K562 (cell line): Measurements from ENCODE around the gene LGR6. TPM values are rescaled to one million over a fixed set of nuclear protein-coding genes. Genes with fewer than 3 reads are reported as not detected.

Experiments used
- ARID1B ChIP-seq: fragments of 450-650 bp; IDR thresholded peaks from 2 replicates; pipeline ENCODE4 v1.6.1; 2016; ENCODE audit warnings: antibody characterized with exemption, mild to moderate bottlenecking, inconsistent platforms
- CGGBP1 ChIP-seq: fragments of 250-450 bp; sonication (Bioruptor Pico); IDR thresholded peaks from 2 replicates; pipeline ENCODE4 v1.9.0; 2021; ENCODE audit warnings: mild to moderate bottlenecking
- FOXM1 ChIP-seq, 2 experiments: fragments of 450-650 bp in 1 of 2; sonication (generic) in 1 of 2; formaldehyde crosslinking in 1 of 2; IDR thresholded peaks; 2 replicates each; pipeline versions ENCODE4 v1.6.1 to v1.9.0; 2017 to 2022; ENCODE audit warnings: low read depth in 2 of 2, mild to moderate bottlenecking in 2 of 2, missing genetic modification reagents in 1 of 2, moderate library complexity in 1 of 2
- HDGF ChIP-seq: fragments of 450-650 bp; IDR thresholded peaks from 2 replicates; pipeline ENCODE4 v1.6.1; 2016
- NFATC3 ChIP-seq: fragments of 450-650 bp; IDR thresholded peaks from 2 replicates; pipeline ENCODE4 v1.6.1; 2017; ENCODE audit warnings: mild to moderate bottlenecking
- OTX1 ChIP-seq: fragments of 450-650 bp; formaldehyde crosslinking; IDR thresholded peaks from 2 replicates; pipeline ENCODE4 v1.4.0; 2022; ENCODE audit warnings: mild to moderate bottlenecking
- XRCC5 ChIP-seq: fragments of 200-400 bp; formaldehyde crosslinking; IDR thresholded peaks from 2 replicates; pipeline ENCODE4 v1.6.1; 2017; ENCODE audit warnings: low read depth, mild to moderate bottlenecking, low read length
- polyA plus RNA-seq, 8 experiments: library from polyadenylated mRNA; depleted of rRNA in 4 of 8; stranded (reverse) in 5 of 8; unstranded in 3 of 8; fragments of >200 nt; fragmentation: Nextera tagmentation in 2 of 8; fragmentation: Illumina TruSeq in 1 of 8; extraction: Ambion mirVana in 2 of 8; extraction: Trizol in 1 of 8; gene quantifications; 2 replicates each; pipeline versions ENCODE4 v1.2.1 to v1.2.3, GENCODE V29; 2011 to 2014; ENCODE audit warnings: inconsistent platforms in 1 of 8, missing spikeins in 1 of 8
- total RNA-seq, 7 experiments: library from RNA; depleted of rRNA in 6 of 7; stranded (reverse); fragments of >200 nt in 6 of 7; fragmentation: Illumina TruSeq in 2 of 7; extraction: Trizol in 2 of 7; gene quantifications; 2 replicates each; pipeline versions ENCODE4 v1.2.1 to v1.2.3, GENCODE V29; 2011 to 2021; ENCODE audit warnings: low replicate concordance in 1 of 7
- TF ChIP-seq, protein P1 (sequence below), 2 experiments: fragments of 450-650 bp in 1 of 2; sonication (generic) in 1 of 2; formaldehyde crosslinking in 1 of 2; IDR thresholded peaks; 2 replicates each; pipeline versions ENCODE4 v1.7.1 to v1.9.0; 2016 to 2022; ENCODE audit warnings: inconsistent platforms in 1 of 2, mild to moderate bottlenecking in 1 of 2, missing genetic modification reagents in 1 of 2
- TF ChIP-seq, protein P2 (sequence below), 3 experiments: IDR thresholded peaks in 2 of 3; conservative IDR thresholded peaks in 1 of 3; 2 replicates each; pipeline ENCODE4 v1.5.1; 2011 to 2012; ENCODE audit warnings: low read length in 3 of 3, mild to moderate bottlenecking in 3 of 3, control low read depth in 2 of 3, improper control_type of control experiment in 1 of 3, inconsistent platforms in 1 of 3, low read depth in 1 of 3, mixed read lengths in 1 of 3, moderate library complexity in 1 of 3; ENCODE audit not compliant: insufficient read depth in 2 of 3

LGR6 gene
- total and polyA plus RNA-seq, 9 of the 15 experiments (the other 6 are each of a cell fraction or from before 2014, with no cell fraction given), result 0.01 to 0.54 (median 0.17) TPM; not detected in 1

DNA sequence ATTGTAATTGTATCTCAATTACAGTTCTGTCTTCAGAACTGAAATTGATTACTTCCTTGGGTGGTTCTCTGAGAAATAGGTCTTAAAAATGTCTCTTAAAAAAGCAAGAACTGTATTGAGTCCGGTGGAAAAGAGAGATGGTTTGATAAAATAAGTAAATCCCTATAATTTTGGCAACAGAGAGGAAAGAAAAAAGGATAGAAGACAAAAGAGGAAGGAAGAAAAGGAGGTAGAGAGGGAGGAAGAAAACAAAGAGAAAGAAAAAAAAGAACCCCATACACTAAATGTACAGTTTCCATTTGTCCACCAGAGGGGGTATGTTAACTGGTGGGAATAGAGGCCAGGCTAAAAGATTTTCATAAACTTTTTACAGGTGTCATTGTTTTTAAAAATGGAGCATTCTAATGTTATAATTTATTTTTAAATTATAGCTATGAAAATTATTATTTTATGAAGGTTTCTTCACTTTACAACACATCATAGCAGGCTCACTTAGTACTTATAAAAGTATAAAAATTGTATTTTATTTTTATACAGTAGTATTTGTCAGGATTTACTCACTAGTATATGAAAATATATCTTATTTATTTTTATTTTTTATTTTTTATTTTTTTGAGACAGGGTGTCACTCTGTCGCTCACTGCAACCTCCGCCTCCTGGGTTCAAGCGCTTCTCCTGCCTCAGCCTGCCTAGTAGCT, 150.2 kb downstream of the LGR6 start (continued):
- TF ChIP-seq FOXM1 (IDR thresholded peaks at IDR 0.05; ENCODE audit: low read depth), result peak; percentile 48; the same call in 1 of the 2 replicates
- TF ChIP-seq FOXM1 (CRISPR knock-in tag; IDR thresholded peaks at IDR 0.05; ENCODE audit: low read depth), result no peak
- peak; percentile 89; the same call in 1 of the 2 replicates for TF ChIP-seq OTX1 (CRISPR knock-in tag)
- TF ChIP-seq, protein P1, sequence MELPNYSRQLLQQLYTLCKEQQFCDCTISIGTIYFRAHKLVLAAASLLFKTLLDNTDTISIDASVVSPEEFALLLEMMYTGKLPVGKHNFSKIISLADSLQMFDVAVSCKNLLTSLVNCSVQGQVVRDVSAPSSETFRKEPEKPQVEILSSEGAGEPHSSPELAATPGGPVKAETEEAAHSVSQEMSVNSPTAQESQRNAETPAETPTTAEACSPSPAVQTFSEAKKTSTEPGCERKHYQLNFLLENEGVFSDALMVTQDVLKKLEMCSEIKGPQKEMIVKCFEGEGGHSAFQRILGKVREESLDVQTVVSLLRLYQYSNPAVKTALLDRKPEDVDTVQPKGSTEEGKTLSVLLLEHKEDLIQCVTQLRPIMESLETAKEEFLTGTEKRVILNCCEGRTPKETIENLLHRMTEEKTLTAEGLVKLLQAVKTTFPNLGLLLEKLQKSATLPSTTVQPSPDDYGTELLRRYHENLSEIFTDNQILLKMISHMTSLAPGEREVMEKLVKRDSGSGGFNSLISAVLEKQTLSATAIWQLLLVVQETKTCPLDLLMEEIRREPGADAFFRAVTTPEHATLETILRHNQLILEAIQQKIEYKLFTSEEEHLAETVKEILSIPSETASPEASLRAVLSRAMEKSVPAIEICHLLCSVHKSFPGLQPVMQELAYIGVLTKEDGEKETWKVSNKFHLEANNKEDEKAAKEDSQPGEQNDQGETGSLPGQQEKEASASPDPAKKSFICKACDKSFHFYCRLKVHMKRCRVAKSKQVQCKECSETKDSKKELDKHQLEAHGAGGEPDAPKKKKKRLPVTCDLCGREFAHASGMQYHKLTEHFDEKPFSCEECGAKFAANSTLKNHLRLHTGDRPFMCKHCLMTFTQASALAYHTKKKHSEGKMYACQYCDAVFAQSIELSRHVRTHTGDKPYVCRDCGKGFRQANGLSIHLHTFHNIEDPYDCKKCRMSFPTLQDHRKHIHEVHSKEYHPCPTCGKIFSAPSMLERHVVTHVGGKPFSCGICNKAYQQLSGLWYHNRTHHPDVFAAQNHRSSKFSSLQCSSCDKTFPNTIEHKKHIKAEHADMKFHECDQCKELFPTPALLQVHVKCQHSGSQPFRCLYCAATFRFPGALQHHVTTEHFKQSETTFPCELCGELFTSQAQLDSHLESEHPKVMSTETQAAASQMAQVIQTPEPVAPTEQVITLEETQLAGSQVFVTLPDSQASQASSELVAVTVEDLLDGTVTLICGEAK (IDR thresholded peaks at IDR 0.05), result 0 out of 2 replicates have a peak, but pooled peaks have one; percentile 35
- TF ChIP-seq, protein P1 (CRISPR knock-in tag; IDR thresholded peaks at IDR 0.05), result no peak
- TF ChIP-seq CGGBP1 (CRISPR knock-in tag), result no peak
- peak; percentile 30 for TF ChIP-seq ARID1B
- 0 out of 2 replicates have a peak, but pooled peaks have one; percentile 55 for TF ChIP-seq NFATC3
- no peak for TF ChIP-seq XRCC5
- TF ChIP-seq, protein P2, sequence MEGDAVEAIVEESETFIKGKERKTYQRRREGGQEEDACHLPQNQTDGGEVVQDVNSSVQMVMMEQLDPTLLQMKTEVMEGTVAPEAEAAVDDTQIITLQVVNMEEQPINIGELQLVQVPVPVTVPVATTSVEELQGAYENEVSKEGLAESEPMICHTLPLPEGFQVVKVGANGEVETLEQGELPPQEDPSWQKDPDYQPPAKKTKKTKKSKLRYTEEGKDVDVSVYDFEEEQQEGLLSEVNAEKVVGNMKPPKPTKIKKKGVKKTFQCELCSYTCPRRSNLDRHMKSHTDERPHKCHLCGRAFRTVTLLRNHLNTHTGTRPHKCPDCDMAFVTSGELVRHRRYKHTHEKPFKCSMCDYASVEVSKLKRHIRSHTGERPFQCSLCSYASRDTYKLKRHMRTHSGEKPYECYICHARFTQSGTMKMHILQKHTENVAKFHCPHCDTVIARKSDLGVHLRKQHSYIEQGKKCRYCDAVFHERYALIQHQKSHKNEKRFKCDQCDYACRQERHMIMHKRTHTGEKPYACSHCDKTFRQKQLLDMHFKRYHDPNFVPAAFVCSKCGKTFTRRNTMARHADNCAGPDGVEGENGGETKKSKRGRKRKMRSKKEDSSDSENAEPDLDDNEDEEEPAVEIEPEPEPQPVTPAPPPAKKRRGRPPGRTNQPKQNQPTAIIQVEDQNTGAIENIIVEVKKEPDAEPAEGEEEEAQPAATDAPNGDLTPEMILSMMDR (IDR thresholded peaks at IDR 0.05 in 2 of 3, conservative IDR thresholded peaks at IDR 0.05 in 1 of 3; ENCODE audit: insufficient read depth in 2 of 3, low read depth in 1 of 3, low read length in 3 of 3), result peak; percentile 64 to 93 (median 69); a peak in 5 of 6 replicates
- TF ChIP-seq HDGF, result 0 out of 2 replicates have a peak, but pooled peaks have one; percentile 51
